Stimulated activated CD4-positive, alpha-beta T cell treated with anti-CD3 and anti-CD28 coated beads, Interleukin-4, amount 100 ng/mL, for 48 hours (primary cell): ENCODE data around the gene QSER1.
"Not testable (repeated sequence)": the region's sequence is repeated elsewhere in the genome, so short reads cannot be mapped to it uniquely, and the experiment has no call there.

Experiments
- DNase-seq, 2 donors: peaks; one replicate each; pipeline ENCODE4 v3.0.0-alpha.2; 2020; ENCODE audit warnings: low read depth in 2 of 2

Gene QSER1

GRCh38 chr11:32932196-32932595 lies 39.6 kb downstream of the QSER1 start:
- no peak for DNase-seq

GRCh38 chr11:32935462-32936029 lies 42.9 kb downstream of the QSER1 start:
- DNase-seq = no peak

GRCh38 chr11:32936178-32936577 lies 43.6 kb downstream of the QSER1 start:
- DNase-seq = not testable (repeated sequence)

- DNase-seq = not testable (repeated sequence)
Observed at GRCh38 chr11:32937283-32937682, 44.7 kb downstream of the QSER1 start.

GRCh38 chr11:32939046-32939445 lies 46.4 kb downstream of the QSER1 start:
- DNase-seq = no peak

GRCh38 chr11:32939866-32940265 lies 47.3 kb downstream of the QSER1 start:
- DNase-seq = no peak

- DNase-seq = no peak
Observed at GRCh38 chr11:32940865-32941264, 48.3 kb downstream of the QSER1 start.

- no peak for DNase-seq
Observed at GRCh38 chr11:32947978-32948377, 55.4 kb downstream of the QSER1 start.

GRCh38 chr11:32949739-32950138 lies 57.1 kb downstream of the QSER1 start:
- DNase-seq = no peak

- DNase-seq = no peak
Observed at GRCh38 chr11:32952421-32952820, 59.8 kb downstream of the QSER1 start.

- no peak for DNase-seq
Observed at GRCh38 chr11:32953700-32954099, 61.1 kb downstream of the QSER1 start.

- no peak for DNase-seq
Observed at GRCh38 chr11:32960553-32961164, 68.0 kb downstream of the QSER1 start.

- DNase-seq = no peak
Observed at GRCh38 chr11:32962016-32962415, 69.4 kb downstream of the QSER1 start.

- no peak for DNase-seq
Observed at GRCh38 chr11:32963721-32964120, 71.1 kb downstream of the QSER1 start.

GRCh38 chr11:32968541-32968940 lies 75.9 kb downstream of the QSER1 start:
- DNase-seq = no peak

- DNase-seq = not testable (repeated sequence)
Observed at GRCh38 chr11:32972233-32972632, 79.6 kb downstream of the QSER1 start.

GRCh38 chr11:32972781-32973180 lies 80.2 kb downstream of the QSER1 start:
- no peak for DNase-seq

GRCh38 chr11:32982626-32983025 lies 90.0 kb downstream of the QSER1 start:
- no peak for DNase-seq

- DNase-seq = no peak
Observed at GRCh38 chr11:32983506-32983905, 90.9 kb downstream of the QSER1 start.

GRCh38 chr11:32985600-32985999 lies 93.0 kb downstream of the QSER1 start:
- DNase-seq = no peak

GRCh38 chr11:32987851-32988250 lies 95.2 kb downstream of the QSER1 start:
- DNase-seq = no peak

GRCh38 chr11:32990481-32990880 lies 97.9 kb downstream of the QSER1 start:
- DNase-seq = no peak

GRCh38 chr11:32991427-32991826 lies 98.8 kb downstream of the QSER1 start:
- DNase-seq = no peak

- no peak for DNase-seq
Observed at GRCh38 chr11:32991898-32992297, 99.3 kb downstream of the QSER1 start.
